HG03196 (cell line): Measurements from ENCODE around the gene DNAAF8.
"Not testable (repeated sequence)": the region's sequence is repeated elsewhere in the genome, so short reads cannot be mapped to it uniquely, and the experiment has no call there.

Experiments used
- ATAC-seq: cut with Tn5 transposase; IDR thresholded peaks from one replicate; pipeline ENCODE4 v1.9.1; 2021; ENCODE audit not compliant: unreplicated experiment

DNAAF8 gene

GRCh38 chr16:4780235-4780634 lies 45.9 kb downstream of the DNAAF8 start:
- no peak for ATAC-seq

GRCh38 chr16:4783251-4783950 lies 49.1 kb downstream of the DNAAF8 start:
- no peak for ATAC-seq

GRCh38 chr16:4783951-4784336 lies 49.6 kb downstream of the DNAAF8 start:
- no peak for ATAC-seq

- ATAC-seq, result not testable (repeated sequence)
Measured at GRCh38 chr16:4784444-4784987, 50.2 kb downstream of the DNAAF8 start.

- ATAC-seq, result no peak
Measured at GRCh38 chr16:4785758-4786433, 51.6 kb downstream of the DNAAF8 start.

GRCh38 chr16:4787068-4787467 lies 52.7 kb downstream of the DNAAF8 start:
- ATAC-seq, result no peak

GRCh38 chr16:4787627-4788482 lies 53.5 kb downstream of the DNAAF8 start, which contains the start of gene SEPTIN12:
Gene SEPTIN12, minus strand, starts transcription at chr16:4788345. Its CDS starts 700 bp downstream, at chr16:4787645.
- ATAC-seq, result no peak

- no peak for ATAC-seq
Measured at GRCh38 chr16:4788489-4788889, 54.2 kb downstream of the DNAAF8 start.

GRCh38 chr16:4788910-4789309 lies 54.6 kb downstream of the DNAAF8 start:
- no peak for ATAC-seq

- ATAC-seq, result no peak
Measured at GRCh38 chr16:4790261-4790660, 55.9 kb downstream of the DNAAF8 start.

GRCh38 chr16:4790871-4791270 lies 56.5 kb downstream of the DNAAF8 start:
- ATAC-seq, result no peak

- ATAC-seq, result no peak
Measured at GRCh38 chr16:4792951-4793513, 58.7 kb downstream of the DNAAF8 start.

- ATAC-seq, result no peak
Measured at GRCh38 chr16:4795181-4795827, 61.0 kb downstream of the DNAAF8 start, which contains the start of gene SMIM22. Gene SMIM22, plus strand, starts transcription at chr16:4795369. Its CDS starts 366 bp downstream, at chr16:4795735.

- ATAC-seq, result no peak
Measured at GRCh38 chr16:4795828-4796572, 61.7 kb downstream of the DNAAF8 start.

GRCh38 chr16:4796982-4797804 lies 62.9 kb downstream of the DNAAF8 start:
- no peak for ATAC-seq

- ATAC-seq, result no peak
Measured at GRCh38 chr16:4797805-4798252, 63.5 kb downstream of the DNAAF8 start.

- no peak for ATAC-seq
Measured at GRCh38 chr16:4798456-4798855, 64.1 kb downstream of the DNAAF8 start.
